Hair follicular keratinocyte (primary cell): ENCODE results near the gene CGB5. TPM values are rescaled to one million over a fixed set of nuclear protein-coding genes. Genes with fewer than 3 reads are reported as not detected.

Experiments
- total RNA-seq: library from RNA; depleted of rRNA; stranded (reverse); fragments of >200 nt; gene quantifications from 2 replicates; pipeline ENCODE4 v1.2.3, GENCODE V29; 2015

Gene CGB5
- not detected in 2 replicates for total RNA-seq

DNA sequence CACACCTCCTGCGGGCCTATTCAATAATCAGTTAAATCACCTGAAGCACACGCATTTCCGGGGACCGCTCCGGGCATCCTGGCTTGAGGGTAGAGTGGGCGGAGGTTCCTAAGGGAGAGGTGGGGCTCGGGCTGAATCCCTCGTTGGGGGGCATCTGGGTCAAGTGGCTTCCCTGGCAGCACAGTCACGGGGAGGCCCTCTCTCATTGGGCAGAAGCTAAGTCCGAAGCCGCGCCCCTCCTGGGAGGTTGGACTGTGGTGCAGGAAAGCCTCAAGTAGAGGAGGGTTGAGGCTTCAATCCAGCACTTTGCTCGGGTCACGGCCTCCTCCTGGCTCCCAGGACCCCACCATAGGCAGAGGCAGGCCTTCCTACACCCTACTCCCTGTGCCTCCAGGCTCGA lies at the start of gene CGB5:
Gene CGB5, plus strand, starts transcription at position 301 of the 400 bp plus-strand sequence. CDS start 362 bp downstream, outside the sequence.

GRCh38 chr19:49017041-49017665 lies 26.5 kb upstream of the CGB5 start, which contains the start of gene LHB:
LHB (minus strand) TSS chr19:49017091; CDS start chr19:49017081, 10 bp downstream.

DNA sequence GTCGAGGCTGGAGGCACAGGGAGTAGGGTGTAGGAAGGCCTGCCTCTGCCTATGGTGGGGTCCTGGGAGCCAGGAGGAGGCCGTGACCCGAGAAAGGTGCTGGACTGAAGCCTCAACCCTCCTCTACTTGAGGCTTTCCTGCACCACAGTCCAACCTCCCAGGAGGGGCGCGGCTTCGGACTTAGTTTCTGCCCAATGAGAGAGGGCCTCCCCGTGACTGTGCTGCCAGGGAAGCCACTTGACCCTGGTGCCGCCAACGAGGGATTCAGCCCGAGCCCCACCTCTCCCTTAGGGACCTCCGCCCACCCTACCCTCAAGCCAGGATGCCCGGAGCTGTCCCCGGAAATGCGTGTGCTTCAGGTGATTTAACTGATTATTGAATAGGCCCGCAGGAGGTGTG lies 19.4 kb upstream of the CGB5 start, which contains the start of gene CGB3:
Gene CGB3, minus strand, starts transcription at position 101 of the 400 bp plus-strand sequence. CDS start 362 bp downstream, outside the sequence.

GRCh38 chr19:49031642-49032301 lies 11.9 kb upstream of the CGB5 start, which contains the start of gene CGB2:
CGB2 (plus strand) TSS chr19:49031890; CDS start chr19:49032096, 206 bp downstream.

GRCh38 chr19:49036815-49037214 lies 6.8 kb upstream of the CGB5 start, which contains the start of gene CGB1:
CGB1 (minus strand) TSS chr19:49036895; CDS start chr19:49036711, 184 bp downstream.

GRCh38 chr19:49049011-49049410 lies 5.4 kb downstream of the CGB5 start, which contains the start of gene CGB8:
CGB8 (minus strand) TSS chr19:49049111; CDS start chr19:49048739, 372 bp downstream.

DNA sequence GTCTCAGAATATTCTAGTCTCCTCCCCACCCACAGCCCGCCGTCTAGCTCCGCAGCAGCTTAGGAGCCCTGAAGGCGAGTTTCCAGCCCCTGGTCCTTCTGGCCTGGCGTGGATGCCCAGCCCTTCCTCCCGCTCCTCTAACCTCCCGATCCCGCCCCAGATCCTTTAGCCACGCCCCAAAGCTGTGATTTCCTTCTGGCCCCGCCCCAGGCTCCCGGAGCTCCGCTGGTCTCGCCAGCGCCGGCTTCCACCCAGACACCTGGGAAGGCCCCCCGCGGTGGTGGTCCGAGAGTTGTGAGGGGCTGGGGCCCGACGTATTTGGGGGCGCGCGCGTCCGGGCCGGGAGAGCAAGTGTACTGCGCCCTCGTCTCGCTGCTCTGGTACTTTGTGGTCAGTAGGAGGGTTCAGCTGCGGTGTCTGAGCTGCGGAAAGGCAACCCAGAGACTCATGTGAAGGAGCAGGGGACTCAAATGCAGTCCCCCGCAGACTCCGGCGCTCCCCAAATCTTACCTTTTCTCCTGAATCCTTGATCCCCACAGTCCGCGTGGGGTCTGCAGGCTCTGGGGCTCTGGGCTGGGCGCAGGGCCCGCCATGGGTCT lies 14.1 kb downstream of the CGB5 start, which contains the start of gene CGB7:
Gene CGB7, minus strand, starts transcription at position 114 of the 599 bp plus-strand sequence. CDS start 2,374 bp downstream, outside the sequence.

GRCh38 chr19:49064768-49065611 lies 21.3 kb downstream of the CGB5 start, which contains the start of gene NTF4:
NTF4 (minus strand) TSS chr19:49064818; CDS start chr19:49061997, 2,821 bp downstream.

GRCh38 chr19:49085020-49085867 lies 41.6 kb downstream of the CGB5 start, which contains the start of gene SNRNP70:
SNRNP70 (plus strand) TSS chr19:49085451; CDS start chr19:49086415, 964 bp downstream.

Other genes starting within 250 kb of the CGB5 start
- 63.9 and 77.8 TPM in 2 replicates for gene BCAT2, start 232.8 kb upstream of the CGB5 start, total RNA-seq
- 0.23 and 1.2 TPM in 2 replicates for gene HSD17B14, start 207.4 kb upstream of the CGB5 start, total RNA-seq
- 7.4 and 11.0 TPM in 2 replicates for gene PLEKHA4, start 175.2 kb upstream of the CGB5 start, total RNA-seq
- gene PPP1R15A, start 171.4 kb upstream of the CGB5 start, total RNA-seq = 22.4 and 61.8 TPM in 2 replicates
- gene TULP2, start 145.1 kb upstream of the CGB5 start, total RNA-seq = not detected in 2 replicates
- 214 and 343 TPM in 2 replicates for gene NUCB1, start 143.5 kb upstream of the CGB5 start, total RNA-seq
- gene DHDH, start 110.1 kb upstream of the CGB5 start, total RNA-seq = 0.11 and 1.2 TPM in 2 replicates
- gene BAX, start 89.0 kb upstream of the CGB5 start, total RNA-seq = 92.1 and 106 TPM in 2 replicates
- gene FTL, start 78.5 kb upstream of the CGB5 start, total RNA-seq = 713 and 910 TPM in 2 replicates
- gene GYS1, start 50.5 kb upstream of the CGB5 start, total RNA-seq = 46.7 and 54.8 TPM in 2 replicates
- 231 and 392 TPM in 2 replicates for gene RUVBL2, start 50.0 kb upstream of the CGB5 start, total RNA-seq
- not detected in 2 replicates for gene LHB, start 26.8 kb upstream of the CGB5 start, total RNA-seq
- gene CGB3, start 19.5 kb upstream of the CGB5 start, total RNA-seq = not detected in 2 replicates
- gene CGB2, start 12.0 kb upstream of the CGB5 start, total RNA-seq = 0.99 TPM in 1 of 2 replicates, not detected in the other
- not detected in 2 replicates for gene CGB1, start 7.0 kb upstream of the CGB5 start, total RNA-seq
- gene CGB8, start 5.3 kb downstream of the CGB5 start, total RNA-seq = not detected in 2 replicates
- gene CGB7, start 13.9 kb downstream of the CGB5 start, total RNA-seq = 0.30 and 8.4 TPM in 2 replicates
- 4.9 and 5.7 TPM in 2 replicates for gene NTF4, start 21.0 kb downstream of the CGB5 start, total RNA-seq
- not detected in 2 replicates for gene KCNA7, start 28.9 kb downstream of the CGB5 start, total RNA-seq
- 114 and 271 TPM in 2 replicates for gene SNRNP70, start 41.6 kb downstream of the CGB5 start, total RNA-seq
- gene LIN7B, start 70.5 kb downstream of the CGB5 start, total RNA-seq = 2.9 and 5.7 TPM in 2 replicates
- gene C19orf73, start 75.3 kb downstream of the CGB5 start, total RNA-seq = 4.1 and 5.4 TPM in 2 replicates
- gene PPFIA3, start 75.7 kb downstream of the CGB5 start, total RNA-seq = 4.0 and 6.6 TPM in 2 replicates
- gene HRC, start 111.5 kb downstream of the CGB5 start, total RNA-seq = not detected in 2 replicates
- gene TRPM4, start 113.9 kb downstream of the CGB5 start, total RNA-seq = 17.2 and 32.5 TPM in 2 replicates